Keratinocyte (primary cell): ENCODE data around the gene SEC24C. TPM values are rescaled to one million over a fixed set of nuclear protein-coding genes. Genes with fewer than 3 reads are reported as not detected.

ENCODE experiments used
- DNase-seq: peaks from one replicate; pipeline ENCODE4 v3.0.0-alpha.2; 2011; ENCODE audit warnings: low read depth, missing footprints, low spot score
- FAIRE-seq: peaks from 2 replicates; lab custom pipeline; 2011; peaks lifted over from hg19 to GRCh38; lab: Jason Lieb, UNC
- H2AFZ ChIP-seq: 2 replicates; pipeline ENCODE4 v1.6.0; 2012; ENCODE audit warnings: low read length, control low read depth, inconsistent platforms; ENCODE audit not compliant: control insufficient read depth
- H3K27ac ChIP-seq: 2 replicates; pipeline ENCODE4 v1.5.1; 2011; ENCODE audit warnings: low read length; ENCODE audit not compliant: control insufficient read depth, insufficient read depth
- H3K27me3 ChIP-seq: 3 replicates; pipeline ENCODE4 v1.6.0; 2011; ENCODE audit warnings: low read length; ENCODE audit not compliant: control insufficient read depth, insufficient read depth; ENCODE audit errors: extremely low read depth
- H3K36me3 ChIP-seq, 2 experiments: 2 replicates in 1 of 2; 3 replicates in 1 of 2; pipeline ENCODE4 v1.5.1; 2011; ENCODE audit warnings: low read length in 2 of 2, mild to moderate bottlenecking in 1 of 2; ENCODE audit not compliant: control insufficient read depth in 2 of 2, insufficient read depth in 2 of 2; ENCODE audit errors: extremely low read depth in 1 of 2
- H3K4me1 ChIP-seq: 3 replicates; pipeline ENCODE4 v1.5.1; 2011; ENCODE audit warnings: low read length; ENCODE audit not compliant: control insufficient read depth, insufficient read depth; ENCODE audit errors: extremely low read depth
- H3K4me2 ChIP-seq: 3 replicates; pipeline ENCODE4 v1.6.0; 2011; ENCODE audit warnings: low read depth, low read length; ENCODE audit not compliant: control insufficient read depth, insufficient read depth; ENCODE audit errors: extremely low read depth
- H3K4me3 ChIP-seq, 3 experiments: fragments of 200-600 bp in 1 of 3; sonication (generic) in 1 of 3; 2 replicates in 2 of 3; 3 replicates in 1 of 3; pipeline ENCODE4 v1.5.1; 2011 to 2016; ENCODE audit warnings: low read length in 3 of 3, mild to moderate bottlenecking in 3 of 3, control low read depth in 2 of 3, inconsistent platforms in 1 of 3, low read depth in 1 of 3, mixed read lengths in 1 of 3, mixed run types in 1 of 3, moderate library complexity in 1 of 3; ENCODE audit not compliant: control insufficient read depth in 2 of 3, insufficient read depth in 2 of 3; ENCODE audit errors: extremely low read depth in 1 of 3
- H3K79me2 ChIP-seq: 2 replicates; pipeline ENCODE4 v1.6.0; 2012; ENCODE audit warnings: low read length; ENCODE audit not compliant: control insufficient read depth, insufficient read depth
- H3K9ac ChIP-seq: 3 replicates; pipeline ENCODE4 v1.6.0; 2011; ENCODE audit warnings: low read length; ENCODE audit not compliant: control insufficient read depth, insufficient read depth; ENCODE audit errors: extremely low read depth
- H3K9me1 ChIP-seq: 3 replicates; pipeline ENCODE4 v1.6.0; 2011; ENCODE audit warnings: low read length; ENCODE audit not compliant: control insufficient read depth, insufficient read depth; ENCODE audit errors: extremely low read depth
- H3K9me3 ChIP-seq: 2 replicates; pipeline ENCODE4 v1.5.1; 2012; ENCODE audit warnings: low read depth, low read length; ENCODE audit not compliant: control insufficient read depth
- H4K20me1 ChIP-seq: 3 replicates; pipeline ENCODE4 v1.6.0; 2011; ENCODE audit warnings: low read length; ENCODE audit not compliant: control insufficient read depth, insufficient read depth; ENCODE audit errors: extremely low read depth
- CTCF ChIP-seq, 3 experiments: IDR thresholded peaks in 1 of 3; conservative IDR thresholded peaks in 1 of 3; optimal IDR thresholded peaks in 1 of 3; 2 replicates in 2 of 3; 3 replicates in 1 of 3; pipeline versions ENCODE3 to v1.5.1; 2011; ENCODE audit warnings: low read length in 3 of 3, mild to moderate bottlenecking in 3 of 3, moderate library complexity in 2 of 3, control low read depth in 1 of 3, inconsistent platforms in 1 of 3; ENCODE audit not compliant: insufficient read depth in 2 of 3; ENCODE audit errors: extremely low read depth in 1 of 3
- EZH2 ChIP-seq: IDR thresholded peaks from one replicate; pipeline ENCODE4 v1.6.1; 2012; ENCODE audit warnings: inconsistent platforms, mild to moderate bottlenecking, low read length, moderate library complexity
- dilution Hi-C: fragments of 300-500 bp; cut with MboI; formaldehyde crosslinking; loops from one replicate; pipeline ENCODE4 v1.7.0; 2020; ENCODE audit warnings: low sequenced_read_pairs; ENCODE audit not compliant: extremely low pct_ligation_motif_present
- polyA plus RNA-seq, 5 experiments: library from polyadenylated mRNA; depleted of rRNA in 3 of 5; stranded (reverse) in 3 of 5; stranded (forward) in 1 of 5; unstranded in 1 of 5; fragments of >200 nt; gene quantifications; 1 replicate in 1 of 5; 2 replicates in 3 of 5; 3 replicates in 1 of 5; pipeline versions ENCODE4 v1.2.1 to v1.2.3, GENCODE V29; 2011 to 2012; ENCODE audit warnings: missing spikeins in 2 of 5, low read depth in 1 of 5, low replicate concordance in 1 of 5

Gene SEC24C
- polyA plus RNA-seq, 1 donor (not counting 4 experiments of a cell fraction or from before 2014, with no cell fraction given) = 65.3 TPM

- Histone ChIP-seq H3K36me3 (peaks cover 43 to 52% of the 10 kb centered on the region in 2 experiments), H3K79me2 (peaks cover 8% of the 10 kb centered on the region)
- TF ChIP-seq CTCF (optimal IDR thresholded peaks at IDR 0.05 in 1 of 3, IDR thresholded peaks at IDR 0.05 in 1 of 3, conservative IDR thresholded peaks at IDR 0.05 in 1 of 3; ENCODE audit: extremely low read depth in 1 of 3, insufficient read depth in 2 of 3, low read length in 3 of 3) (no peak), EZH2 (no peak)
Measured at GRCh38 chr10:73768881-73769280, 24.7 kb downstream of the SEC24C start.

GRCh38 chr10:73769396-73769795, 25.2 kb downstream of the SEC24C start:
- dilution Hi-C loops = no loop called here
- Histone ChIP-seq H3K9me1 (no peaks in the 10 kb centered on the region), H3K9me3 (no peaks in the 10 kb centered on the region), H3K4me3 (no peak overlapping the region), H3K9ac (no peak overlapping the region), H3K4me1 (peaks cover 17% of the 10 kb centered on the region), H4K20me1 (peaks cover under 1% of the 10 kb centered on the region), H3K27ac (no peak overlapping the region), H3K36me3 (peaks cover 42 to 51% of the 10 kb centered on the region in 2 experiments), H3K27me3 (no peaks in the 10 kb centered on the region), H2AFZ (no peak overlapping the region), H3K79me2 (peaks cover 12% of the 10 kb centered on the region), H3K4me2 (no peak overlapping the region)
- no peak for TF ChIP-seq EZH2
- TF ChIP-seq CTCF (optimal IDR thresholded peaks at IDR 0.05 in 1 of 3, IDR thresholded peaks at IDR 0.05 in 1 of 3, conservative IDR thresholded peaks at IDR 0.05 in 1 of 3; ENCODE audit: extremely low read depth in 1 of 3, insufficient read depth in 2 of 3, low read length in 3 of 3) = no peak
- FAIRE-seq (no peak), DNase-seq (no peak)

More at GRCh38 chr10:73768881-73769280, 24.7 kb downstream of the SEC24C start:
- dilution Hi-C loops = no loop called here
- DNase-seq = no peak
- H3K4me1 ChIP-seq = peaks cover 13% of the 10 kb centered on the region
- no peak overlapping the region for H3K27ac ChIP-seq
- H3K9ac ChIP-seq = no peak overlapping the region
- no peaks in the 10 kb centered on the region for H3K9me1 ChIP-seq
- H4K20me1 ChIP-seq = no peaks in the 10 kb centered on the region
- H3K9me3 ChIP-seq = no peaks in the 10 kb centered on the region
- H2AFZ ChIP-seq = no peak overlapping the region
- H3K4me2 ChIP-seq = no peak overlapping the region
- H3K27me3 ChIP-seq = no peaks in the 10 kb centered on the region
- no peak overlapping the region for H3K4me3 ChIP-seq
- FAIRE-seq = no peak
